ENCODE data around the gene MMP13. TPM values are rescaled to one million over a fixed set of nuclear protein-coding genes. Genes with fewer than 3 reads are reported as not detected.

Gene MMP13
- polyA plus RNA-seq, 4 donors: 0.13 to 0.18 (median 0.14) TPM; not detected in 1

DNA sequence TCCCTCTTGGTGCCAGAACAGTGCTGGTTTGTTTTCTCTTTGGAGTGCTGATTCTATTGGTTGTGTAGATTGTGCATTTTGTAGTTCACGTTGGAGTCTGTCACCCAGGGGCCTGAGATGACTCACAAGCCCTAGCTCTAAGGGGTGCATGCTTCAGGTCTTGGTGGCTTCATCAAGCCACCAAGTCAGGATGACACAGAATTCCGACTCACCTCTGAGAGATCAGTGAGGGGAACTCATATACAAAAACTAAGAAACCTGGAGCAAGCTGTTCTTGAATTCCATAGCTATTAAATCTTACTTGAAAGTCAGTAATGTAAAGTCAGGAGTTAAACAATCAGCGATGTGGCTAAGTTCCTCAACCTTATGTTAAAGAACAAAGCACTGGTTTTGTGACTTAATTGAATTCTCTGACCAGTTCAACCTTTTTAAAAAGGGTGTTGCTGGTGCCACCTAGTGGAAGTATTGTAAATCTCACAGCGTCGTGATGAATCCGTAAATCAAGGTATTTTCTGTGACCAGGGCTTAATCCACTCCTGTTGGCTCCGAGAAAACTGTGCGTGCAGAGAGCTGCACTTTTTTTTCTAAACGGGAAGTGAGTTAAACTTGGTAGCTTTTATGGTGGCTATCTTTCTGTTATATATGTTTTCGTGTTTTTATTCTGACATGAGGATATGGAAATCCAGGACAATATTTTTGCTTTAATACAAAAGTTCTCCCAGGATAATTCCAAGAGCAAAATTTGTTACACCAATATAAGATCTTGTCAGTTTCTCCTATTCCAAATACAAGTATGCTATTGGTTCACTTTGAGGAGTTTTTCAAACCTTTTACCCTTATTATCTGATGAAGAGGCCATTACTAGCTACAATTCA lies 14.6 kb downstream of the MMP13 start:
- DNase-seq (ENCODE audit: low read depth in 4 of 4, low spot score in 3 of 4): peak in 3 of 4 donors; percentile 50 to 54 (median 51)

DNA sequence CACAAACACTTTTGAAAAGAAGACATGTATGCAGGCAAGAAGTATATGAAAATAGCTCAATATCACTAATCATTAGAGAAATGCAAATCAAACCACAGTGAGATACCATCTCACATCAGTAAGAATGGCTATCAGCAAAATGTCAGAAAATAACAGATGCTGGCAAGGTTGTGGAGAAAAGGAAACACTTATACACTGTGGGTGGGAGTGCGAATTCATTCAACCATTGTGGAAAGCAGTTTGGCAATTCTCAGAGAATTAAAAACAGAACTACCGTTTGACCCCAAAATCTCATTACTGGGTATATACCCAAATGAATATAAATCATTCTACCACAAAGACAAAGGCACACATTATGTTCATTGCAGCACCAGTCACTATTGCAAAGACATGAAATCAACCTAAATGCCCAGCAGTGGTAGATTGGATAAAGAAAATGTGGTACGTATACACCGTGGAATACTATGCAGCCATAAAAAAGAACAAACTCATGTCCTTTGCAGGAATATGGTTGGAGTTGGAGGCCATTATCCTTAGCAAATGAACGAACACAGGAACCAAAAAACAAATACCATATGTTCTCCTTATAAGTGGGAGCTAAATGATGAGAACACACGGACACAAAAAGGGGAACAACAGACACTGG lies 18.5 kb downstream of the MMP13 start:
- DNase-seq (ENCODE audit: low read depth in 4 of 4, low spot score in 3 of 4): no peak

DNA sequence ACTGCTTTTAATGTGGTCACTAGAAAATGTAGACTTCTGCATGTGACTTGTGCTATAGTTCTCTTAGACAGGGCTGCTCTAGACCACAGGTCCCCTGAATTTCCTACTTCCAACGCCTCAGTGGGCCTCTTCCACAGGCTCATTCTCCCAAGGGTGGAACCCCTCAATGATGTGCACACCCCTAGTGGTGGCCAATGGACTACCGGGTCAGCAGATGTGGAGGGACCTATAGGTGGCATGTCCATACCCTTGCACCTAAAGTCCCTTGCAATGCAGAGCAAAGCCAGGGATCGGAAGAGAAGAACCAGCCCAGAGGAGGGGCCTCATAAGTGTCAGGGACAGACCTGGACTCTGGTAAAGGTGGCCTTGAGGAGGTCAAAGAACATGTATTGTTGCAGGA lies 20.0 kb downstream of the MMP13 start:
- DNase-seq (ENCODE audit: low read depth in 4 of 4, low spot score in 3 of 4): no peak

DNA sequence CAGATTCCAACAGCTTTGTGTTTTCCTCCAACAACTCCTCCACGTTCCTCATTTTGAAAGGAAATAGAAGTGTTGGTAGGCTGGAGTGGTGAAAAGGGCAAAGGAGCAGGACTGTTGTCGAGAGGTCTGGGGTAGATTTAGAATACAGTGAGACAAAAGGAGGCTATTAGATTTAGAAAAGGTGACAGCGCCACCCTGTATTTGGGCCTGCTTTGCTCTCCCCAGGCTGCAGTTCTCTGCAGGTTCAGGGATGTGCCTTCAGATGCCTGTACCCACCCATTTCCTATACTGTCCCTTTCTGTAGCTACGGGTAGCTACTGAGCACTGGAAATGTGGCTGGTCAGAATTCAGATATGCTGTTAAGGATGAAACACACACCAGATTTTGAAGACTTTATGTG lies 20.8 kb downstream of the MMP13 start:
- no peak for DNase-seq (ENCODE audit: low read depth in 4 of 4, low spot score in 3 of 4)

DNA sequence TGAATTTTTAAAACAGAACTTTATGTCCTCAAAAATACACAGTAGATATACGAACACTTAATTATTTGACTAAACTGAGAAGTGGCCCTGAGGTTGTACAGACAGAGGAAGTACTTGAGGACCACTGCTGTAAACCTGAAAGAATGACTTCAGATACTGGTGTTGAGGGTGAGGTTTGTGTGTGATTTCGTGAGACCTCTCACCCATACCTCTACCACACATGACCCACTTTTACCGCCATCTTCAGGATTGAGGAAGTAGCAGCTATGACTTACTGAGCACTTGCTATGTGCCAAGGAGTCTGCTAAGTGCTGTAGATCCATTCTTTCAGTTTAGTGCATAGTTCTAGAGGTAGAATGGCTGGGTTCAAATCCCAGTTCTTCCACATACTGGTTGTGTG lies 21.9 kb downstream of the MMP13 start:
- DNase-seq (ENCODE audit: low read depth in 4 of 4, low spot score in 3 of 4): no peak

DNA sequence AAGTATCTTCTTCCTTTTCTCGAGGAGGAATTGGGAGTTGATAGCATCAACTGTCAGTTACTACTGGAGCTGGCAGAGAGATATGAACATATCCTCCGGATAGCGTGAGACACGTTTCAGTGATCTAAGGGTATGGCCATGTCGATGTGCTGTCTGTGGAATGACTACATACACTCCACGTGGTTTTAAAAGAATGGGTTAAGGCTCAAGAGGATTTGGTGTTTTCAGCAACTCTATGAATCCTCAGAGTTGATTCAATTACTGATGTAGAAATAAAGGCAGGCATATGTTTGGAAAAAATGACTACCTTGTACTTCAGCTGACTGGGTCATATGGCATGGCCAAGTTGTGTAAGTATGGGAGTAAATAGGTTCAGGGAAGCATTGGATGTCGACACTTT lies 22.9 kb downstream of the MMP13 start:
- DNase-seq (ENCODE audit: low read depth in 4 of 4, low spot score in 3 of 4): no peak

DNA sequence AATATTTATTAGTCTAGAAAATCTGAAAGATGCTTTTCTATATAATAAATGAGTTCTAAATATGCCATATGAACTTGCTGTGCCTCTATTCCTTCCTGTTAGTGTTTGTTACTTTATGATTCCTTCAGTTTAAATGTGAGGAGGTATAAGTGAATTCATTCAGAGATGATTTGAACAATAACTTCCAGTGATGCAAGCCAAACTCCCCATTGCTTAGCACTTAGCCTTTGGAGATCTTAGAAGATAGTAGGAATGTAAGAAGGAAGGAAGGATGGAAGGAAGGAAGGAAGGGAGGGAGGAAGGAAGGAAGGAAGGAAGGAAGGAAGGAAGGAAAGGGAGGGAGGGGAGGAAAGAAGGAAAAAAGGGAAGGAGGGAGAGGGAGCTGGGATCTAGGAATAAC lies 25.1 kb downstream of the MMP13 start:
- no peak for DNase-seq (ENCODE audit: low read depth in 4 of 4, low spot score in 3 of 4)

DNA sequence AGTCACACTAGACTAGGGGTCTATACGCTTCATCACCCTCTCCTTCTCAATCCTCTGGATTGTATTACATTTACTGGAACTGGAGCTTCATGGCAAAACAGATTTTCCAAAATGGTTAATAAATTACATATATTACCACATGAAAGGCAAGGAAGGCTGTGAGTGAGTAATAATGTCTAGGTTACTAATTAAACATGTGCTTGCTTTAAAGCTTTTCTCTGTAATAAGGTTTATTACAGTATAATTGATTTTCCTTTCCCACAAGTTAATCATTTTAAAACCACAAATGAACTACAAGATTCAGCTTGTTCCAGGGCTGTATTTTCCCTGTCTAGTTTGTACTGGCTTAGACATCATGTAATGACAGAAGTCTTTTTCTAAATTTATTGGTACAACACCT lies 25.6 kb downstream of the MMP13 start:
- peak in 1 of 4 donors; percentile 54 for DNase-seq (ENCODE audit: low read depth in 4 of 4, low spot score in 3 of 4)

DNA sequence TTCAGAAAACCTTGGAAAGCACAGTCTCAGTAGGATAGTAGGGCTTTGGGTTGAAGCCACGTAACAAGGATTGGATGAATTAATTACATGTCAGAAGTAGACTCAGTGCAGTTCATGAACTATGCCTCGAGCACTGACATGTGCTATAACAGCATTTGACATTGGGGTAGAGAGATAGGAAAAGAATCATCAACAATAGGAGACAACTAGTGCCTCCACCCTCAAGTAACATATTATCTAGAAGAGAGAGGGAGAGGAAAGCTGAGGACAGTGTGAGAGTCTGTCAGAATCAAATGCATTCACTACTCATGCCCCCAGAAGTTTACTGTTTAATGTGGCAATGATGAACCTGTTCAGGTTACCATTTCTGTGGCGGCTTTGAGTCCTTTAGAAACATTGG lies 26.4 kb downstream of the MMP13 start:
- no peak for DNase-seq (ENCODE audit: low read depth in 4 of 4, low spot score in 3 of 4)

DNA sequence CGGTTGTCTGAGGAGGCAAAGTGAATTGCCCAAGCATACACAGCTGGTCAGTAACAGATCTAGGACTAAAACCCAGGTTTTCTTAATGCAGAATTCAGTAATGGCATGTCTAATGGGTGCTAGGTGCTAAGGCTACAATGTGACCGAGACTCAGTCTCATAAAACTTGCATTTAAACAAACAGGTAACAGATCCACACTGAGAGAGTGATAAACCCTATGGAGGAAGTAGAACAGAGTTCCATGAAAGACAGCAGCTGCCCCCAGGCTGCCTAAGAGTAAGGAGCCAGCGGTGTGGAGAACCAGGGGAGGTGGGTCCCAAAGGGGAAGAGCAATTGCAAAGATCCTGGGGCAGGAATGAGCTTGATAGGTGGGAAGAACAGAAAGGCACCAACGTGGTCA lies 27.3 kb downstream of the MMP13 start:
- no peak for DNase-seq (ENCODE audit: low read depth in 4 of 4, low spot score in 3 of 4)

DNA sequence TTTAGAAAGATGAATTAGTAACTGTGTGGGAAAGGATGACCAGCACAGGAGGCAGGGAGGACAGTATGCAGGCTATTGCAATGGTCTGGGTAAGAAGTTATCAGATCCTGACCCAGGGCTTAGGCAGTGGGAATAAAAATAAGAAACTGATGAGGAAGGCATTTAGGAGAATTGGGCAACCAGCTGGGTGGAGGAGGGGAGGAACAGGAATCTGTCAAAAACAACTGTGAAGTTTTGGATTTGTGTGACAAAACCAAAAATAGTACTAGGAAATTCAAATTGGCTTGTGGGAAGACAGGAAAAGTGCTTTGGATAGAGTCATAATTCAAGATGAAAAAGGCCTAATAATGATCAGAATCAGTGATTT lies 27.9 kb downstream of the MMP13 start:
- no peak for DNase-seq (ENCODE audit: low read depth in 4 of 4, low spot score in 3 of 4)

DNA sequence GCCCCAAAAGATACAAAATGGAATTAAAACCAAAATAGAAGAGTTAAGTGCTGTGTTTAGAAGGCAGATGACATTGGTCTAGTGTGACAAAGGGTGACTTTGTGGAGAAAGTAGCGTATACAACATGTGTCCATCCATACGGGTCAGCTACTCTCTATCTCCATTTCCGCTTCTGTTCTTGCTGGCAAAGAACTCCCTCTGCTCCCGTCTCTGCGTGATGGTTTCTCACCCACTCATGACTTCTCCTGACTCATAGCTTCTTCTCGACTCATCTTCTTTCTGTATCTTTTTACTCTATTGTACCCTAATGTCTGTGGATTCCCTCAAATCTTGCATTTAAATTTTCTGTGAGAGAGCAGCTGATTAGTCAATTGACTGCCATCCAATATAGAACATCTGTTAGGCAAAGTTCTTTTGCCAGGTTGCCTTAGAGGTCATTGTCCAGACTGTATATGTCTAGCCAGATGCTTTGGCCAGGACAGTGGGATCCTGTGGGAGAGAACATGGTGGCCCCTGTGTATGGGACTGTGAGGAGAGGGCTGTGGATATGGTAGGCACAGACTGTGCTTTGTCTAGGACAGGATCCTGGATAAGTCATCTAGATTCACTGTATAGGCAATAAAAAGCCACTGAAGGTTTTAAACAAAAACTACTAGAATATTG lies 28.4 kb downstream of the MMP13 start:
- no peak for DNase-seq (ENCODE audit: low read depth in 4 of 4, low spot score in 3 of 4)

DNA sequence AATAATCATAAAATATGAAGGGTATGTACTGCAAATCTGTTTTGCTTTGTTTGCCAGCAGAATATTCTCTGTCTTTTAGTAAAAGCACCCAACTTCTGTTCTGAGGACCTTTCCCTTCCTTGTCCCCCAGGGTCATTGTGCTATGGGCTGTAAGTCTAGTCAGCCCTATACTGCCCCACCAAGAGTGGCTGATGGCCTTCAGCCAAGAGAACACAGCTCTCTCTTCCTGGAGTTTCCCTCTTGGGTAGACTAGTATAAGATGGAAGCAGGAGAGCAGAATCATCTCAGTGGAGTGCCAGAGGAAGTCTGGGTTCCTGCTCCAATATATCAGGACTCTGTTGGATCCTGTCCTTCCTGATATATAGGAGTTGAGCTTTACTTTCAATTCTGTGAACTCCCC lies 29.0 kb downstream of the MMP13 start:
- DNase-seq (ENCODE audit: low read depth in 4 of 4, low spot score in 3 of 4): no peak

DNA sequence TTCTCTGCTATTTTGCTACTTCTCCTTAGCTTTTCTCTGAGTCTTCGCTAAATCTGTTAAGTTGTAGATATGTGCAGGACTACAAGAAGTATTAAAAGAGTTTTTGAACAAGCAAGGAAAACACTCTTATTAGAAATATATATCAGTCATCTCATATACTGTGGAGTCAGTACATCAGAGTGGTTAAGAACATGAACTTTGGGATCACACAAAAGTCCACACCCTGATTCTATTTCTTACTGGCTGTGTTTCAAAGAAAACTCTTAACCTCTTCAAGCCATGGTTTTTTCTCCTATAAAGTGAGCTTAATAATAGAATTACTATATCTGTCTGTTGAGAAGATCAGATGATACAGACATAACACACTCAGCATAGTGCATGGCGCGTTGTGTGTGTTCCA lies 29.5 kb downstream of the MMP13 start:
- DNase-seq (ENCODE audit: low read depth in 4 of 4, low spot score in 3 of 4): no peak

DNA sequence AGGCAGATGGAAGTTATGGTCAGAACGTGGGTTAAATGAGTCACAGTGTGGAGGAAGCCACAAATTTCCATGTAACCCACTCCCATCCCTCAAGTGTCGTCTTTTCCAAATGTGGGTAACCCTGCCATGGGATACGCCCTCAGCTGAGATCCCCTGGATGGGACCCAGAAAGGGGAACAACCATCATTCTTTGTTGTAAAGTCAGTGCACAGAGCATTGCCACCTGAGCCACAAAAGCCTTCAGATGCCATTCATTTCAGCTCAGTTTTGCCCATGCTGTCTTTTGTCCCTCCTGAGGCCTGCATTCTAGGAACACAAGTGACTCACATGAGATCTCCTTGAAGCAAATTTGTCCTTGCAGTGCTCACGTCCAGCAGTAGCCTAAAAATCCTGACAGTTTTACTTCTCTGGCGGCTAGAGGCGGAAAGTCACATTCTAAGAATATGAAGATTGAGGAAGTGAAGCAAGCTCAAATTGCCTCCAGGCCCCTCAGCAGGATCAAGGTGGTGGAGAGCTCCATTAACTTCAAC lies 30.6 kb downstream of the MMP13 start:
- DNase-seq (ENCODE audit: low read depth in 4 of 4, low spot score in 3 of 4): no peak

DNA sequence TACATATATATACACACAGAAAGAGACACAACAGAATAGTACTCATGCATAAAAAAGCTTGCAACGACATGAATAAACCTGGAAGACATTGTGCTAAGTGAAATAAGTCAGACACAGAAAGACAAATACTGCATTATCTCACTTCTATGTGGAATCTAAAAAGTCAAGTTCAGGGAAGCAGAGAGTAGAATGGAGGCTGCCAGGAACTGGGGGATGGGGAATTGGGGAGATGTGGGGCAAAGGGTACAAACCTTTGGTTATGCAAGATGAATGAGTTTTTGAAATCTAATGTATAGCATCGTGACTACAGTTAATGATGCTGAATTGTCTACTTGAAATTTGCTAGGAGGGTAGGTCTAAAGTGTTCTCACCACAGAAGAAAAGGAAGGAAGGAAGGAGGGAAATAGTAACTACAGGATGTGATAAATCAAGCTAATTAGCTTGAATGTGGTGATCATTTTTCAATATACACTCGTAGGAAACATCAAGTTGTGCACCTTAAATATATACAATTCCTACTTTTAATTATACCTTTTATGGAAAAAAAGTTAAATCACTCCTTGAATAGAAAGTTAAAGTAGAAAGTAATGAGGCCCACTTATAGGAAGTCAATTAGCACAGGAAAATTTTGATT lies 33.8 kb downstream of the MMP13 start:
- no peak for DNase-seq (ENCODE audit: low read depth in 4 of 4, low spot score in 3 of 4)

DNA sequence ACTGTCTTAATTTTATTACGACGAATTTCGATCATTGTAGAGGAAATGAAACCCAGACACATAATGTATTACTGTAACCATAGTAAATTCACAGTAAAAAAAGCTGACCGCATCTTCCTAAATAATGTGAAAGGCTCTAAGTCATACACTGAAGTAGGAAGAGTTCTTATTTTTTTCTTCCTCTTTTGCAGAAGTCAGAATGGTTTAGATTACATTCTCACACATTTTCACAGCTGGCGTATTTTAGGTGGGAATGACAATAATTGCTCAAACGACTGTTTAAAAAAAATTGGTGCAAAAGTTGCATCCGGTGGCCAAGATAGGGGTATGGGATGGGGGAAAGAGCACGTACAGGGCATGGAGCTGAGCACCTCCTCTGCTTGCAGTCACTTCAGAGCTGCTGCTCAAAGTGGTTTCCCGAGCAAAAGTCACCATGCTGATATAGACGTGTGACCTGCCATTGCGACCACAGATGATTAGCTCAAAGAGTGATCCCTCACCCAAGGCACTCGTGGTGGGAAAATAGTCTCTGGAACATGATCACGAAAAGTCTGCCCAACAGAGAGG lies 35.3 kb downstream of the MMP13 start:
- DNase-seq (ENCODE audit: low read depth in 4 of 4, low spot score in 3 of 4): no peak

DNA sequence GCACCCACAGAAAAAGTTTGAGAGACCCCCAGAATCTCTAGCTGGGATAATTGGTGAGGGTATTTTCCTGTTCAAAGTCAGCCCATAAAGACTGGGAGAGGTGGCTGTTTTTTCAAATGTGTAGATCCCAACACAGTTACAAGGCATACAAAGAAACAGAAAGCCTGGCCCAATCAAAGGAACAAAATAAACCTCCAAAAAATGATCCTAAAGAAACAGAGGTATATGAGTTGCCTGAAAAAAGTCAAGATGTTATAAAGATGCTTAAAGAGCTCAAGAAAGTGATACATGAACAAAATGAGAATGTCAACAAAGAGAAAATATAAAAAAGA lies 40.5 kb downstream of the MMP13 start:
- no peak for DNase-seq (ENCODE audit: low read depth in 4 of 4, low spot score in 3 of 4)

DNA sequence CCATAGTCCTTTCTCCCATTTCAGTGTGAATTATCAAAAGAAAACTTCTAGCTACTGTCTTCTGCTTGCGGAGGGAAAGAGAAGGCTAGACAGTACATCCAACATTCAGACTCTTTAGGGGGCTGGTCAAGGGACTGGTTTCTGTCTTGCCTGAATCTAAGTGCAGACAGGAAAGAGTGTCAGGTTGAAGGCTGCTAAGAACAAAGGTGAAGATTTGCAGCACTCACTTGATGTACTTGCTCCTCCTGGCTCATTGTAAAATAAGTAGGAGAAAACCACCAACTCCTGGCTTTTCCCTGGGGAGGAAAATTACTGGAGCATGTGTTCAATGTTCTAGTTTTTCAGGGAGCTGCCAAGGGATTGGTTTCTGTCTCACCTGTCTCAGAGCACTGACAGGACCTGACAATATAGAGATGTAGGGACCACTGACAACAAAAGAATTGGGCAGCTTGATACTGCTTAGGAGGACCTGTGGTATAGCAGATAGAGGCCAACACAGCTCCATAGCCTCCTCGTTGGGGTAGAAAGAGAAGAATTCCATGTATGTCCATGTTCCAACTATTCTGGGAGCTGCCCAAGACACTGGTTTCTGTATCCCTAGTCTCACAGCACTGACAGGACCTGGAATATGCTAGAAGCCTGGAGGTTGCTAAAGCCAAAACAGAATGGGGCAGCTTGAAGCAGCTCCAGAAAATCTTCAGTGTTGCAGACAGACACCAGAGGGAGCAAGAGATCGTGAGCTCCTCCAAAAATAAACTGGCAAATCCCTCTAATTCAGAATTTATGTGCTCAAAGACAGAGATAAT lies 41.1 kb downstream of the MMP13 start:
- DNase-seq (ENCODE audit: low read depth in 4 of 4, low spot score in 3 of 4): no peak

DNA sequence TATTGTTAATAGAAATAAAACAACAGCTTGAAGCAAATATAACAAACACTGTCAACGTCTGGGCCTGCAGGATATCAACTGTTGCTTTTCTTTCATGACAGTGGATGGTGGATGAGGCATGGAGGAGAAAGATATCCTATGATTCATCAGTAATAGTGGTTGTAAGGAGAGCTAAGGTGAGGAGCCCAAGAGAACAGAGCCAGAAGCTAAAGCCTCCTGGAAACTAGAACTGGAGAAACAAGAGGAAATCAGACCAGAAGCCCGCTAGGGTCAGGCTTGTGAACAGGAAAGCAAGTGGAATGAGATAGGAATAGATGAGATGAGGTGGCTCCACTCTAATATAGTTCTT lies 43.1 kb downstream of the MMP13 start:
- DNase-seq (ENCODE audit: low read depth in 4 of 4, low spot score in 3 of 4): no peak
